CD4-positive, alpha-beta T cell treated with Interleukin-1 beta for 1 hour (primary cell): Measurements from ENCODE around the gene HS6ST2.

Source experiments
- DNase-seq, 2 donors: peaks; one replicate each; pipeline ENCODE4 v3.0.0-alpha.2; 2020 to 2022

HS6ST2 gene

GRCh38 chrX:132778917-132779316 lies 179.5 kb downstream of the HS6ST2 start:
- no peak for DNase-seq

DNA sequence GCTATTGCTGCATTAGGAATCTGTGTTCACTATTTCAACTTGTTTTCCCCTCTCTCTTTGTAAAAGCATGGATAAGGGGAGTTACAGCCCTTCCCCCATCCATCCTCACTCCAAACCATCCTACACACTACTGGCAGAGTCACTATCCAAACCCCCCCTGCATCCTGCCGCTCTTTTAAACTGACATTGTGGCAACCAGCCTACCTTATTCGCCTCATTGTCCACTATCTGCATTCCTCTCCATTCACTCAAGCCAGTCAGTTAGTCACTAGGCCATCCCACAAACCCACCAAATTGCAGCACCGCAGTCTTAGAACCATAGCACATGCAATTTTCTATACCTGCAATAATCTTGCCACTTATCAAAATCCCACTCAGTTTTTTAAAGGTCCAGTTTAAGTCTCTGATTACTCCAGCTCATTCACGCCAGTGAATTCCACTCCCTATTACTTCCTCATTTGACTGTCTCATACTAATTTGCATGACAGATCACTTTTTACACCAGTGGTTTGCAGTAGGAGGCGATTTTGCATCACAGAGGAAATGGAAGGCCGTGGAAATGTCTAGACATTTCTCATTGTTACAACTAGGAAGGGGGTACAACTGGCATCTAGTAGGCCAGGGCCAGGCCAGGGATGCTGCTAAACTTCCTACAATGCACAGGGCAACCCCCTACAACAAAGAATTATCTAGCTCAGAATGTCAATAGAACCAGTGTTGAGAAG lies 181.8 kb downstream of the HS6ST2 start:
- no peak for DNase-seq

- DNase-seq, result no peak
These were observed 183.1 kb downstream of the HS6ST2 start for GRCh38 chrX:132775263-132775823.

DNA sequence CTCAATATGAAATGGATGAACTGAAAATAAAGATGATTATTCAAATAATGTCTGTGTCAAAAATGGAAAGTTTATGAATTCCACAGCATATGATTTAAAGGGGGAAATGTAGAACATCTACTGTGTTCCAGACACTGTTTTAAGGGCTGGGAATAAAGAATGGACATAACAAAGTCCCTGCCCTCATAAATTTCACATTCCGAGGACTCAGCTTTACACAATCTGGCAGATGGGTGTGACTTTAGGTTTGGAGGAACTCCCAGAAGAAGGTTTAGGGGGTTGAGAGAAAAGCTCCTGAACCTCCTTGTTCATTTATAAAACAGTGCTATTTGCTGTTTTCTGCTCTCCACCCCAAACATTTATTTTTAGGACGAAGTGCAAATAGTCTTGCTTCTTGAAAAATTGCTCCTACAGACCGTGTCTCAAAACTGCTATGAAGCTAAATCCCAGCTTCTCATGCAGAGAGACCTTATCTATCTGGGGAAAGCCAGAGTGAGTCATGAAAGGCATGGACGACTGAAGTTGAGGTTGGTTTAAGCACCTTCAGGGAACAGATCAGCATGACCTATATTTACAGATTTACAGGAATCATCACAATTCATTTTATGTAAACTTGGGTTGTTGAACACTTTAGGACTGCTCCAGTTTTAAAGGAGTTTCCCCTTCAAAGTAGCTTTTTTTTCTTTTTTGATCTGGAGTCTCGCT lies 184.3 kb downstream of the HS6ST2 start:
- DNase-seq, result no peak

DNA sequence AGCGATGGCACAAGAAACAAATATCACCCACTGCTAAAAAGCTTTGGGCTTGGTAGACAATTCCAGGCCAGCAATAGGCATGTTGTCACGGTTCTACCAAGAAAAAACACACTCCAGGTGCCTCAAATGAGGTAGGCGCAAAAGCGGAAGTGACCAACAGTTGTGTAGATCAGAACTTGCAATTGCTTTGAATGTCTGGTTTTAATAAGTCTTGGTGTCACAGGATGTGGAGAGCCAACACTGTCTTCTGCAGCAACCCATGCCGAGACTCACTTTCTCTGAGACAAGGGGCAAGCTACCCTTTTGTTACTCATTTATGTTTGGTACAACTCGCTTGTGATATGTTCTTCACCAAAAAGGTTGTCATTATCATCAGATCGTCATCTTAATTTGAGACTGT lies 188.8 kb downstream of the HS6ST2 start:
- no peak for DNase-seq

DNA sequence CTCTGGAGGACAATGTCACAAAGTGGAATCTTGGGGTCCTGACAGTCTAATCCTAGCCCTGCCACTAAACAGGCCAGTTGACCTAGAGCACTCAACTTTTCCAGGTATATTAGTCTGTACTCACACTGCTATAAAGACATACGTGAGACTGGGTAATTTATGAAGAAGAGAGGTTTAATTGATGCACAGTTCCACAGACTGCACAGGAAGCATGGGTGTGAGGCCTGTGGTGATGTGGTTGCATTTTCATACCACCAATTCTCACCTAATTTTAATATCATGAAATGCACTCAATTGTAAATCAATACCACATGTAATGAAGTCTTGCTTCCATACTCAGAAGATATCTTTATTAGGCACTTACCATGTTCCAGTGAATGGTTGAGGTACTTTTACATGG lies 192.0 kb downstream of the HS6ST2 start:
- no peak for DNase-seq

GRCh38 chrX:132763528-132763927 lies 194.9 kb downstream of the HS6ST2 start:
- DNase-seq, result no peak

DNA sequence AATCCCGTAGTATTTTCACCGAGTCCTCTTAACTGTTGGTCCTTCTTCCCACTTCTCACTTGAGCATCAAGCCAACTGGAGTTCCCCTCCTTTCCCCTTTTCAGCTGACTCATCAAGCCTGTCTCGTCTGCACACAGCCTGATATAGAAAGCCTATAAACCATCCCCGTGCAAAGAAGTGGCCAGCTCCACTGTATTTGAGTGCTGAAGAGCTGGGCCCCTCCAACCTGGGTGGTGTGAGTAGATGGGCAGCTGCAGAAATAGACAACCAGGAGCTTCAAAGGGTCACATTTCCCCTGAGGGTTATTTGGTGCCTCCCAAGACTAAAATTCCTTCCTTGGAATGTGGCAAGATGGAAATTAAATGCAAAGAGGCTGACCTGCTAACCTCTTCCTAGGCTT lies 199.7 kb downstream of the HS6ST2 start:
- no peak for DNase-seq

GRCh38 chrX:132757066-132757623 lies 201.3 kb downstream of the HS6ST2 start:
- no peak for DNase-seq

- no peak for DNase-seq
These were observed 202.0 kb downstream of the HS6ST2 start for GRCh38 chrX:132756439-132756838.

GRCh38 chrX:132751063-132751690 lies 207.3 kb downstream of the HS6ST2 start:
- DNase-seq, result no peak

GRCh38 chrX:132750331-132751062 lies 207.9 kb downstream of the HS6ST2 start:
- no peak for DNase-seq

DNA sequence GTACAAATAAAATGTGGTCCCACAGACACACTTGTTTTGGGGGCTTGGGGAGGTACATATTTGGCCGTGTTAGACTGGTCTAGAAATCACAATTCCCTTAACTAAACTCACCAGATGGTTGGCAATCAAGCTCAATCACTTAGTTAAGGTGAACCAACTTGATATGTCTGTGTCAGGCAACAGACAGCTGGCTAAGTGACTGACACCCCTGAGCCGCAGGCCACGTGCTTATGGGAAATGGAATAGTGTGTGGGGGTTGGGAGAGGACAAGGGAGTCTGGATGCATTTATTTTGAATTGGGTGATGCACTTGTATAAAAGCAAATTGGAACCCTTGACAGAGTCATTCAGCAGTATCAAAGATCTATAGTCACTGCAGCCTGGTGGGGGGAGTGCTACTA lies 209.0 kb downstream of the HS6ST2 start:
- DNase-seq, result no peak

GRCh38 chrX:132748909-132749308 lies 209.5 kb downstream of the HS6ST2 start:
- no peak for DNase-seq

GRCh38 chrX:132748268-132748667 lies 210.2 kb downstream of the HS6ST2 start:
- DNase-seq, result no peak

DNA sequence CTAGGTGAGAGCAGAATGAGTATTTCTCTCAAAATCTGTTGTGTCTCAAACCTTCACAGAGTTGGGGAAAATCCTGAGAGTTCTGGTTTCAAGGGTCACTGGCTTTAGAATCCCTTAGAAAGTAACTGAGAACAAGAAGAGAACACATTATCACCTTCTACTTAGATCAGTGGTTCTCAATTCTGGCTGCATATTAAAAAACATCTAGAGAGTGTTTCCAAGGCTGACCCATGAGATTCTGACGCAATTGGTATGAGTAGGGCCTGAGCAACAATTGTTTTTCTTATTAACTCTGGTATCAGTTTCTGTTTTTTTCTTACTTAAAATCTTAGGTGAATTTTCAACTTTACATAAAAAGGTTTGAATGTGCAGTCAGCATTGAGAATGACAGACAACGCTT lies 212.8 kb downstream of the HS6ST2 start:
- DNase-seq, result no peak

DNA sequence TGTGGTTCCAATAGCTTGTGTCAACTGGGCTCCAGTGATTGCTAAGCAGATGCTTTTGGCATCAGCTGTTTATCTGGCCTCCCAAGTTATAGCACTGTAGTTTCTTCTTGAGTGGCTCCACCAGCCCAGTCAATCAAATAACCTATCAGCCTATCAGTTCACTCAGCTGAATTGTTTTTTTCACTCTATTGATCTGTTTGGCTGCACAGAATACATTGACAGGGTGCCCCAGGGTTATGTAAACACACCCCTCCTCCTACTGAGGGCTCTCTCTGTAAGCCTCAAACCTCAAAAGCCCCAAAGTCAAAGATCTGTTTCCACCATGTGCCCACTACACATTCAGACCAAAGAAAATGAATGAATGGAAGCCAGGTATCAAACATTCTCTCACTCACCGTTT lies 214.0 kb downstream of the HS6ST2 start:
- DNase-seq, result no peak

DNA sequence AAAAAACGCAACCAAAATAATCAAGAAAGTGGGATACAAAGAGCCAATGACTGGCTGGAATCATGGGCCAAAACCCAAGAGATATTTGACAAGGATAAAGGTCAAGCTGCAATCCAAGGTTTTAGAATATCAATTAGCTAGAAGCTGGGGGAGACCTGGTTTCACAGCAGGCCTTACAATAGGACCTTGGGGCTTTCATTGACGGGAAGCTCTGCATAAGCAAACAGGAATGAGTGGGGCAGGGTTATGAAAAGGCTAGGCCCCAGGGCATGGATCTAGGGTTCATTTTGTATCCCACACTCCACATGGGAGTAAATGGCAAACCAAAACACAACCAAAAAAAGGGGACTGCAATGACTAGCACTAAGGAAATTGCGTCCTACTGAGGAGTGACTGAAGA lies 215.3 kb downstream of the HS6ST2 start:
- no peak for DNase-seq

- DNase-seq, result no peak
These were observed 216.2 kb downstream of the HS6ST2 start for GRCh38 chrX:132742246-132742645.

DNA sequence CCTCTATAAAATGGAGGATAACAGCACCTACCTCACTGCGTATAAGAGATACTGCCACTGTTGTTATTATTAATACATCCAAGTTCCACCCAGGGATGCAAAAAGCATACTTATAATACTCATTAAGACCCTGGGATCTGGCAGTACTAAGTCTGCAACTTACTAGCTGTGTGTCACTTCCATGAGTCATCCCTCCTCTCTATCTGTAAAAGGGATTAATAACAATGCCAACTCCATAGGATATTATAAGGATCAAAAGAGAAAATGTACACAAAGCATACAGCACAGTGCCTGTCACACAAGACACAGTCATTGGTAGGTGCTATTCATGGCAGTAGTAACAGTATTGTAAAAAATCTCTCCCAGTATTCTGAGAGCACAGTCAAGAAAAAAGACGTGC lies 216.7 kb downstream of the HS6ST2 start:
- DNase-seq, result no peak

DNA sequence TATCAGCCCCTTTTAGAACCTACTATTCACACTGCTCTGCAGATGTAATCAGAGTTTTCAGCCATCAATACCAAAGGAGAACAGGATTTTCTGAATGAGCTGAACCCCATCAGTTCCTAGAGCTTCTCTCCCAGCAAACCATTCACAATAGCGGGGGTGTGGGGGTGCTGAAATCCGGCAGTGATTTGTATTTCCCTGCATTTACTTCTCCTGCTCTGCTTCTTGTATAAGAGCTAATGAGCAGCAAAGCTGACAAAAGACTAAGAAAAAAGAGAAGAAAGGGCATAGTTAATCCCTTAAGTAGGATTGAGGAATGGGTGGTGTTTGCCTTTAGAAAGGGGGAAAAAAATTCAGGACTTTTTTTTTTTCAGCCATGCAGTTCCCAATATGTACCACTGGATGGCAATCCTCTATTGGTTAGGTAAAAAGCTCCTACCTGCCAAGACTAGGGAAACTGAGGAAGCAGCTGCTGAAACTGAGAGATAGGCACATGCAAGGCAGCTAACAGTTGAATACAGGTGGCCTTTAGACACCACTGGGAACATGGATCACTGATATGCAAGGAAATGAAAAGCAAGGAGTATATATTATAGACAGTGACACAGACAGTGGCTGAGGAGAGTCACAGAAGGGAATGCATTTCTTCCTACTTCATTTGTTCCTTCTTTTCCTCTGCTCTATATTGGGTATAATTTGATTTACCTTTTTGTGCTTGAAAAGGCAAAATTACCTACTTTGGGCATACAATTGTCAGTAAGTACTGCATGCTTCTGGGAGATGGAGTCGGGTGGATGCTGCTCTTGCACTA lies 217.9 kb downstream of the HS6ST2 start:
- DNase-seq, result no peak

GRCh38 chrX:132738951-132739350 lies 219.5 kb downstream of the HS6ST2 start:
- DNase-seq, result no peak
